GM12878 (cell line): ENCODE measurements around the gene THRB. TPM values are rescaled to one million over a fixed set of nuclear protein-coding genes. Genes with fewer than 3 reads are reported as not detected.

Experiments
- ATAC-seq: fragments of 200-7000 bp; cut with Tn5 transposase; 3 replicates; pipeline ENCODE4 v1.9.1; 2020; ENCODE audit warnings: mild to moderate bottlenecking, moderate library complexity
- BruUV-seq: library from RNA; stranded (reverse); fragments of 400-500 nt; replicated peaks from 2 replicates; lab custom pipeline; 2021; lab: Mats Ljungman, UMichigan
- CTCF ChIA-PET: fragments of 300-600 bp; sonication (Branson Sonifier 250); formaldehyde crosslinking; extraction: SDS; loops from one replicate; lab custom pipeline; 2021; ENCODE audit warnings: inconsistent platforms; lab: Yijun Ruan, JAX
- POLR2A ChIA-PET: fragments of 350-600 bp; formaldehyde crosslinking; extraction: SDS; loops from one replicate; lab custom pipeline; 2021; ENCODE audit warnings: inconsistent platforms; lab: Charles Lee
- RAD21 ChIA-PET: fragments of 300-600 bp; sonication (Branson Sonifier 250); formaldehyde crosslinking; loops from one replicate; lab custom pipeline; 2023; ENCODE audit warnings: antibody characterized with exemption; ENCODE audit not compliant: unreplicated experiment; lab: Charles Lee
- SMC1A ChIA-PET: fragments of 300-600 bp; sonication (Branson Sonifier 250); formaldehyde crosslinking; loops from one replicate; lab custom pipeline; 2023; ENCODE audit not compliant: unreplicated experiment, uncharacterized antibody; lab: Charles Lee
- DNase-seq: peaks from one replicate; pipeline ENCODE4 v3.0.0-alpha.2; 2011; ENCODE audit warnings: low read depth, low spot score
- FAIRE-seq: peaks from 3 replicates; lab custom pipeline; 2011; peaks lifted over from hg19 to GRCh38; lab: Jason Lieb, UNC
- H2AFZ ChIP-seq: 2 replicates; pipeline ENCODE4 v1.6.0; 2011; ENCODE audit warnings: low read depth, low read length, control low read depth; ENCODE audit not compliant: control insufficient read depth
- H3K27ac ChIP-seq: 2 replicates; pipeline ENCODE4 v1.5.1; 2011; ENCODE audit warnings: control low read depth; ENCODE audit not compliant: control insufficient read depth, insufficient read depth
- H3K27me3 ChIP-seq, 2 experiments: replicated peaks in 1 of 2; 2 replicates each; pipeline versions ENCODE4 v1.6.0 to v1.6.1; 2011; ENCODE audit warnings: low read length in 1 of 2; ENCODE audit not compliant: control insufficient read depth in 2 of 2, insufficient read depth in 2 of 2
- H3K36me3 ChIP-seq, 2 experiments: 2 replicates each; pipeline ENCODE4 v1.5.1; 2011; ENCODE audit warnings: low read length in 1 of 2; ENCODE audit not compliant: control insufficient read depth in 2 of 2, insufficient read depth in 2 of 2
- H3K4me1 ChIP-seq: 2 replicates; pipeline ENCODE4 v1.6.1; 2011; ENCODE audit warnings: mild to moderate bottlenecking, low read length, moderate library complexity, mixed read lengths; ENCODE audit not compliant: control insufficient read depth, insufficient read depth
- H3K4me2 ChIP-seq: 2 replicates; pipeline ENCODE4 v1.6.0; 2011; ENCODE audit warnings: control low read depth; ENCODE audit not compliant: control insufficient read depth, insufficient read depth
- H3K4me3 ChIP-seq: fragments of 200-600 bp; sonication (generic); 2 replicates; pipeline ENCODE4 v1.5.1; 2016
- H3K79me2 ChIP-seq: 2 replicates; pipeline ENCODE4 v1.6.0; 2011; ENCODE audit warnings: low read length; ENCODE audit not compliant: control insufficient read depth, insufficient read depth
- H3K9ac ChIP-seq: 2 replicates; pipeline ENCODE4 v1.8.0; 2011; ENCODE audit warnings: low read length, control low read depth, mixed read lengths; ENCODE audit not compliant: control insufficient read depth, insufficient read depth
- H3K9me3 ChIP-seq: replicated peaks from 3 replicates; pipeline ENCODE4 v1.5.1; 2011; ENCODE audit warnings: mild to moderate bottlenecking, low read length; ENCODE audit not compliant: control insufficient read depth, insufficient read depth
- H4K20me1 ChIP-seq: 2 replicates; pipeline ENCODE4 v1.6.0; 2011; ENCODE audit not compliant: control insufficient read depth, insufficient read depth
- RELA ChIP-seq: fragments of 450-650 bp; IDR thresholded peaks from 2 replicates; pipeline ENCODE4 v1.8.0; 2014; ENCODE audit warnings: borderline replicate concordance; ENCODE audit not compliant: partially characterized antibody
- SIX5 ChIP-seq: IDR thresholded peaks from 2 replicates; pipeline ENCODE4 v1.6.1; 2011; ENCODE audit warnings: mild to moderate bottlenecking, low read depth, low read length, moderate library complexity; ENCODE audit not compliant: severe bottlenecking
- SUPT20H ChIP-seq: IDR thresholded peaks from 2 replicates; pipeline ENCODE4 v1.6.1; 2011; ENCODE audit warnings: low read depth, mild to moderate bottlenecking, low read length, moderate library complexity, borderline replicate concordance; ENCODE audit not compliant: control insufficient read depth
- TAF1 ChIP-seq: IDR thresholded peaks from 2 replicates; pipeline ENCODE4 v1.6.1; 2011; ENCODE audit warnings: mild to moderate bottlenecking, low read depth, low read length, borderline replicate concordance
- YY1 ChIP-seq: IDR thresholded peaks from 2 replicates; pipeline ENCODE4 v1.6.1; 2011; ENCODE audit warnings: low read depth, mild to moderate bottlenecking, low read length
- ZNF217 ChIP-seq: fragments of 450-650 bp; IDR thresholded peaks from 2 replicates; pipeline ENCODE4 v1.6.1; 2017; ENCODE audit warnings: antibody characterized with exemption, mild to moderate bottlenecking
- WGBS: methylation state at CpG from one replicate; pipeline ENCODE4 v1.1.6; 2016; ENCODE audit warnings: low lambda C conversion rate; ENCODE audit not compliant: insufficient replicate concordance, insufficient coverage; ENCODE audit errors: missing lambda C conversion rate; 5-methylcytosine and 5-hydroxymethylcytosine counted together
- in situ Hi-C: fragments of 300-500 bp; cut with MboI; formaldehyde crosslinking; loops from 9 replicates; pipeline ENCODE4 v1.14.3; 2018; ENCODE audit warnings: mixed read lengths
- intact Hi-C: fragments of 100-400 bp; cut with micrococcal nuclease; formaldehyde crosslinking; loops from one replicate; pipeline ENCODE4 v1.14.2; 2022; ENCODE audit not compliant: unreplicated experiment
- polyA plus RNA-seq, 11 experiments: library from polyadenylated mRNA; depleted of rRNA in 4 of 11; unstranded in 6 of 11; stranded (reverse) in 5 of 11; fragments of >200 nt; fragmentation: Nextera tagmentation in 4 of 11; fragmentation: Illumina TruSeq in 1 of 11; extraction: Ambion mirVana in 4 of 11; extraction: Trizol in 1 of 11; gene quantifications; 1 replicate in 1 of 11; 2 replicates in 10 of 11; pipeline versions ENCODE4 v1.2.1 to v1.2.3, GENCODE V29; 2011 to 2016; ENCODE audit warnings: inconsistent platforms in 2 of 11, missing spikeins in 2 of 11, low read depth in 1 of 11
- total RNA-seq, 4 experiments: library from RNA; depleted of rRNA in 3 of 4; stranded (reverse); fragments of >200 nt in 3 of 4; fragmentation: Illumina TruSeq in 1 of 4; extraction: Trizol in 1 of 4; gene quantifications; 2 replicates each; pipeline versions ENCODE4 v1.2.1 to v1.2.3, GENCODE V29; 2013 to 2021
- TF ChIP-seq, protein P1 (sequence below): fragments of 450-650 bp; IDR thresholded peaks from 2 replicates; pipeline ENCODE4 v1.6.1; 2017; ENCODE audit warnings: mild to moderate bottlenecking, moderate library complexity
- TF ChIP-seq, protein P2 (sequence below): fragments of 450-650 bp; formaldehyde crosslinking; IDR thresholded peaks from 2 replicates; pipeline ENCODE4 v1.5.0; 2022; ENCODE audit warnings: mild to moderate bottlenecking, missing genetic modification characterization

THRB gene
- total and polyA plus RNA-seq, 10 of the 15 experiments (the other 5 are each of a cell fraction or from before 2014, with no cell fraction given), result 0.05 TPM; not detected in 9

DNA sequence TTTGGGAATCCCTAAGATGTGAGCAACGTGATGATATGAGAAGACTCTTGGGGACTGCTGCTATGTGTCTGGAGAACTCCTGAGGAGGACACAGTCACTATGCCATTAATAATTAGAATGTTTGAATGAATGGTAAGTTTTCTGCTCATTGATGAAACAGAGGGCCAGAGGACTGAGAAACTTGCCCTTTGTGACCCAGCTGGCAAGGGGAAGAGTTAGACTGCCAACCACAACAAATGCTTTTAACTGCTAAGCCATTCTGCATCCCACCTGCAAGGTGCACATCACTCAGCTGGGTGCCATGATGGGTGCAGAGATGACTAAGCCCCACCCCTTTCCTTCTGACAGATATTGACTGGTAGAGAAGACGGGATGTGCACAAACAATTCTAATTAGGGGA, 249.6 kb downstream of the THRB start:
- H3K9ac ChIP-seq, result no peak overlapping the region
- no TSS peak for BruUV-seq
- H4K20me1 ChIP-seq, result no peaks in the 10 kb centered on the region
- FAIRE-seq (no peak), ATAC-seq (no peak), DNase-seq (no peak)
- H3K4me3 ChIP-seq, result no peak overlapping the region
- H3K36me3 ChIP-seq, result no peaks in the 10 kb centered on the region
- H3K79me2 ChIP-seq, result no peaks in the 10 kb centered on the region
- no peak overlapping the region for H3K4me2 ChIP-seq
- no peaks in the 10 kb centered on the region for H3K27me3 ChIP-seq
- intact Hi-C loops (no loop called here), in situ Hi-C loops (loop anchor here (10.0 kb wide), 1 partner anchor 350 kb away; no protein-coding TSS in a partner anchor)
- RAD21 ChIA-PET, result no interaction called here
- SMC1A ChIA-PET, result no interaction called here
- TF ChIP-seq SIX5, result no peak
- 25% methylated on average over 2 of the region's 2 CpGs for WGBS
- POLR2A ChIA-PET, result no interaction called here
- no peaks in the 10 kb centered on the region for H3K4me1 ChIP-seq
- H2AFZ ChIP-seq, result no peak overlapping the region
- no peaks in the 10 kb centered on the region for H3K9me3 ChIP-seq
- no peak overlapping the region for H3K27ac ChIP-seq
- CTCF ChIA-PET, result interaction anchor here (1.4 to 1.9 kb wide), 2 partner anchors 8 to 19 kb away, joined by 5 to 11 read pairs; no protein-coding TSS in a partner anchor

DNA sequence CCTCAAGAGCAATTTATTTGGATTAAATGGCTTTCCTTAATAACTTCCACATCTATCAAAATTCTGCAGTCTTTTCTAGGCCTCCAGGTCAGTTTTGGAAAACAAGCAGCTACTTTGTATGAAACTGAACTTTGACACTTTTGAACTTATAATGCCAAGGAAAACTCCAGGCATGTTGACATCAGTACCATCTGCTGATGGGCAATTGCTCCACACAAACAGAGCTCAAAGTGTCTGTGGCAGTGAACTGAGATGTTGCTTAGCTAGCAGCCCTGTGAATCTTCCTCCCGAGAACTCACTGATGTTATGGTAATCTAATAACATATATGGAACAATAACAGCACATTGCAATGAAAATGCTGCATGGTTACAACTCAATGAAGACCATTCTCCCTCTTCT, 250.2 kb downstream of the THRB start:
- TF ChIP-seq SUPT20H (no peak), ZNF217 (no peak), RELA (no peak), TAF1 (no peak), YY1 (no peak)
- TF ChIP-seq, protein P1, sequence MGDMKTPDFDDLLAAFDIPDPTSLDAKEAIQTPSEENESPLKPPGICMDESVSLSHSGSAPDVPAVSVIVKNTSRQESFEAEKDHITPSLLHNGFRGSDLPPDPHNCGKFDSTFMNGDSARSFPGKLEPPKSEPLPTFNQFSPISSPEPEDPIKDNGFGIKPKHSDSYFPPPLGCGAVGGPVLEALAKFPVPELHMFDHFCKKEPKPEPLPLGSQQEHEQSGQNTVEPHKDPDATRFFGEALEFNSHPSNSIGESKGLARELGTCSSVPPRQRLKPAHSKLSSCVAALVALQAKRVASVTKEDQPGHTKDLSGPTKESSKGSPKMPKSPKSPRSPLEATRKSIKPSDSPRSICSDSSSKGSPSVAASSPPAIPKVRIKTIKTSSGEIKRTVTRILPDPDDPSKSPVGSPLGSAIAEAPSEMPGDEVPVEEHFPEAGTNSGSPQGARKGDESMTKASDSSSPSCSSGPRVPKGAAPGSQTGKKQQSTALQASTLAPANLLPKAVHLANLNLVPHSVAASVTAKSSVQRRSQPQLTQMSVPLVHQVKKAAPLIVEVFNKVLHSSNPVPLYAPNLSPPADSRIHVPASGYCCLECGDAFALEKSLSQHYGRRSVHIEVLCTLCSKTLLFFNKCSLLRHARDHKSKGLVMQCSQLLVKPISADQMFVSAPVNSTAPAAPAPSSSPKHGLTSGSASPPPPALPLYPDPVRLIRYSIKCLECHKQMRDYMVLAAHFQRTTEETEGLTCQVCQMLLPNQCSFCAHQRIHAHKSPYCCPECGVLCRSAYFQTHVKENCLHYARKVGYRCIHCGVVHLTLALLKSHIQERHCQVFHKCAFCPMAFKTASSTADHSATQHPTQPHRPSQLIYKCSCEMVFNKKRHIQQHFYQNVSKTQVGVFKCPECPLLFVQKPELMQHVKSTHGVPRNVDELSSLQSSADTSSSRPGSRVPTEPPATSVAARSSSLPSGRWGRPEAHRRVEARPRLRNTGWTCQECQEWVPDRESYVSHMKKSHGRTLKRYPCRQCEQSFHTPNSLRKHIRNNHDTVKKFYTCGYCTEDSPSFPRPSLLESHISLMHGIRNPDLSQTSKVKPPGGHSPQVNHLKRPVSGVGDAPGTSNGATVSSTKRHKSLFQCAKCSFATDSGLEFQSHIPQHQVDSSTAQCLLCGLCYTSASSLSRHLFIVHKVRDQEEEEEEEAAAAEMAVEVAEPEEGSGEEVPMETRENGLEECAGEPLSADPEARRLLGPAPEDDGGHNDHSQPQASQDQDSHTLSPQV, result no peak
- TF ChIP-seq, protein P2, sequence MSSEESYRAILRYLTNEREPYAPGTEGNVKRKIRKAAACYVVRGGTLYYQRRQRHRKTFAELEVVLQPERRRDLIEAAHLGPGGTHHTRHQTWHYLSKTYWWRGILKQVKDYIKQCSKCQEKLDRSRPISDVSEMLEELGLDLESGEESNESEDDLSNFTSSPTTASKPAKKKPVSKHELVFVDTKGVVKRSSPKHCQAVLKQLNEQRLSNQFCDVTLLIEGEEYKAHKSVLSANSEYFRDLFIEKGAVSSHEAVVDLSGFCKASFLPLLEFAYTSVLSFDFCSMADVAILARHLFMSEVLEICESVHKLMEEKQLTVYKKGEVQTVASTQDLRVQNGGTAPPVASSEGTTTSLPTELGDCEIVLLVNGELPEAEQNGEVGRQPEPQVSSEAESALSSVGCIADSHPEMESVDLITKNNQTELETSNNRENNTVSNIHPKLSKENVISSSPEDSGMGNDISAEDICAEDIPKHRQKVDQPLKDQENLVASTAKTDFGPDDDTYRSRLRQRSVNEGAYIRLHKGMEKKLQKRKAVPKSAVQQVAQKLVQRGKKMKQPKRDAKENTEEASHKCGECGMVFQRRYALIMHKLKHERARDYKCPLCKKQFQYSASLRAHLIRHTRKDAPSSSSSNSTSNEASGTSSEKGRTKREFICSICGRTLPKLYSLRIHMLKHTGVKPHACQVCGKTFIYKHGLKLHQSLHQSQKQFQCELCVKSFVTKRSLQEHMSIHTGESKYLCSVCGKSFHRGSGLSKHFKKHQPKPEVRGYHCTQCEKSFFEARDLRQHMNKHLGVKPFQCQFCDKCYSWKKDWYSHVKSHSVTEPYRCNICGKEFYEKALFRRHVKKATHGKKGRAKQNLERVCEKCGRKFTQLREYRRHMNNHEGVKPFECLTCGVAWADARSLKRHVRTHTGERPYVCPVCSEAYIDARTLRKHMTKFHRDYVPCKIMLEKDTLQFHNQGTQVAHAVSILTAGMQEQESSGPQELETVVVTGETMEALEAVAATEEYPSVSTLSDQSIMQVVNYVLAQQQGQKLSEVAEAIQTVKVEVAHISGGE (CRISPR knock-in tag), result no peak
- DNase-seq, result no peak
- WGBS, result 42% methylated on average over 1 of the region's 1 CpG
- no peak overlapping the region for H3K9ac ChIP-seq
- no peak overlapping the region for H3K4me3 ChIP-seq
- no peak overlapping the region for H3K27ac ChIP-seq
- no TSS peak for BruUV-seq
- CTCF ChIA-PET, result interaction anchor here (0.6 to 1.9 kb wide), 2 partner anchors 19 to 791 kb away, joined by 3 to 11 read pairs; no protein-coding TSS in a partner anchor
- no peaks in the 10 kb centered on the region for H4K20me1 ChIP-seq
- POLR2A ChIA-PET, result no interaction called here
- no peaks in the 10 kb centered on the region for H3K79me2 ChIP-seq
- no peak overlapping the region for H3K4me2 ChIP-seq
- no peak for ATAC-seq
- SMC1A ChIA-PET, result no interaction called here
- intact Hi-C loops (no loop called here), in situ Hi-C loops (loop anchor here (5.0 to 10.0 kb wide), 2 partner anchors 252 to 350 kb away; no protein-coding TSS in a partner anchor)
- no peaks in the 10 kb centered on the region for H3K36me3 ChIP-seq
- RAD21 ChIA-PET, result no interaction called here
- H3K4me1 ChIP-seq, result no peaks in the 10 kb centered on the region
- no peaks in the 10 kb centered on the region for H3K27me3 ChIP-seq
- no peak for FAIRE-seq
- no peak overlapping the region for H2AFZ ChIP-seq
- no peaks in the 10 kb centered on the region for H3K9me3 ChIP-seq
